Panc1 (cell line): Measurements from ENCODE around the gene PHKG2. TPM values are rescaled to one million over a fixed set of nuclear protein-coding genes. Genes with fewer than 3 reads are reported as not detected.
A peak's percentile ranks its signal among the peaks of the same experiment; 100 is the strongest.

ENCODE experiments used
- ATAC-seq: fragments of 200-7000 bp; cut with Tn5 transposase; 2 replicates; pipeline ENCODE4 v1.9.1; 2020; ENCODE audit warnings: mild to moderate bottlenecking, moderate library complexity
- BruUV-seq: library from RNA; stranded (reverse); fragments of 400-500 nt; replicated peaks from 2 replicates; lab custom pipeline; 2021; lab: Mats Ljungman, UMichigan
- CTCF ChIA-PET: fragments of 300-600 bp; sonication (Branson Sonifier 250); formaldehyde crosslinking; loops from one replicate; lab custom pipeline; 2022; ENCODE audit warnings: antibody characterized with exemption; lab: Charles Lee
- POLR2A ChIA-PET: fragments of 300-600 bp; sonication (Branson Sonifier 250); formaldehyde crosslinking; loops from one replicate; lab custom pipeline; 2022; ENCODE audit warnings: antibody characterized with exemption; lab: Charles Lee
- DNase-seq: peaks from one replicate; pipeline ENCODE4 v3.0.0-alpha.2; 2010; ENCODE audit warnings: low read depth, low spot score
- H3K27ac ChIP-seq: 2 replicates; pipeline ENCODE4 v1.5.1; 2011; ENCODE audit warnings: mild to moderate bottlenecking, low read length, inconsistent platforms
- H3K27me3 ChIP-seq: fragments of 200-500 bp; sonication (Bioruptor generic); 2 replicates; pipeline ENCODE4 v1.6.0; 2014; ENCODE audit warnings: low read length, inconsistent platforms; ENCODE audit not compliant: control insufficient read depth, insufficient read depth
- H3K36me3 ChIP-seq: fragments of 200-500 bp; sonication (Bioruptor generic); 2 replicates; pipeline ENCODE4 v1.5.1; 2014; ENCODE audit warnings: inconsistent platforms, mild to moderate bottlenecking, low read length, moderate library complexity; ENCODE audit not compliant: control insufficient read depth, insufficient read depth
- H3K4me1 ChIP-seq: 2 replicates; pipeline ENCODE4 v1.5.1; 2011; ENCODE audit warnings: inconsistent platforms, mild to moderate bottlenecking, low read length, moderate library complexity; ENCODE audit not compliant: control insufficient read depth, insufficient read depth
- H3K4me3 ChIP-seq, 2 experiments: 2 replicates each; pipeline ENCODE4 v1.5.1; 2011 to 2012; ENCODE audit warnings: low read depth in 2 of 2, low read length in 2 of 2, mild to moderate bottlenecking in 2 of 2, inconsistent platforms in 1 of 2, moderate library complexity in 1 of 2
- H3K9me3 ChIP-seq: fragments of 200-500 bp; sonication (Bioruptor generic); 2 replicates; pipeline ENCODE4 v1.5.1; 2014; ENCODE audit warnings: low read depth, mild to moderate bottlenecking, inconsistent platforms, low read length, moderate library complexity; ENCODE audit not compliant: control insufficient read depth, insufficient read depth
- CTCF ChIP-seq: fragments of 450-650 bp; IDR thresholded peaks from 2 replicates; pipeline ENCODE4 v1.5.1; 2017; ENCODE audit warnings: mild to moderate bottlenecking
- POLR2AphosphoS5 ChIP-seq: IDR thresholded peaks from 2 replicates; pipeline ENCODE4 v1.6.1; 2012; ENCODE audit warnings: mild to moderate bottlenecking, low read depth, low read length, moderate library complexity
- REST ChIP-seq, 2 experiments: IDR thresholded peaks; 2 replicates each; pipeline ENCODE4 v1.6.1; 2011 to 2012; ENCODE audit warnings: low read depth in 2 of 2, control low read depth in 1 of 2, low read length in 1 of 2, mild to moderate bottlenecking in 1 of 2, moderate library complexity in 1 of 2; ENCODE audit not compliant: insufficient read depth in 1 of 2
- SIN3A ChIP-seq: IDR thresholded peaks from 2 replicates; pipeline ENCODE4 v1.6.1; 2012; ENCODE audit warnings: low read depth, mild to moderate bottlenecking, low read length, moderate library complexity, borderline replicate concordance; ENCODE audit not compliant: insufficient read depth
- TCF7L2 ChIP-seq: IDR thresholded peaks from 2 replicates; pipeline ENCODE4 v1.6.1; 2011; ENCODE audit warnings: mild to moderate bottlenecking, low read depth, low read length, inconsistent platforms
- in situ Hi-C: cut with HindIII; loops from 2 replicates; pipeline ENCODE4 v1.10.0; 2016; ENCODE audit warnings: low sequenced_read_pairs, low pct_unique_long_range_greater_than_20kb
- intact Hi-C: fragments of 100-400 bp; cut with micrococcal nuclease; formaldehyde crosslinking; loops from one replicate; pipeline ENCODE4 v1.10.0; 2022; ENCODE audit not compliant: unreplicated experiment
- total RNA-seq: library from RNA; stranded (reverse); gene quantifications from one replicate; pipeline ENCODE4 v1.2.1, GENCODE V29; 2021; ENCODE audit not compliant: unreplicated experiment

The PHKG2 gene
- total RNA-seq, 1 experiment from 2014 or later, result 43.1 TPM

DNA sequence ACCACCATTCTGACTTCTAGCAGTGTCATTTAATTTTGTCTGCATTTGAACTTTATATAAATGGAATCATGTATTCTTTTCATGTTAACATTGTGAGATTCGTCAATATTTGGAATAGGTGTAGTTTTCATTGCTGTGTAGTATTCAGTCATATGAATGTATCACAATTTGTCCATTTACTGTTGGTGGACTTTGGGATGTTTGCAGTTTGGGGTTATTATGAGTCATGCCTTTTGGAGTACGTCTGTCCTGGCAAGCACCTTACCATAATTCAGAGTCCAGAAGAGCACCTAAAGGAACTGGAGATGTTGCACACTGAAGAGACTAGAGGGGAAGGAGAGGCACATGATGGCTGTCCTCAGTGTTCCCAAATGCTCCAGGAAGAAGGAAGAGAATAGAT lies 3.1 kb upstream of the PHKG2 start:
- ATAC-seq (no peak), DNase-seq (no peak)
- Histone ChIP-seq H3K9me3 (no peaks in the 10 kb centered on the region), H3K4me1 (peaks cover 35% of the 10 kb centered on the region), H3K27me3 (no peaks in the 10 kb centered on the region), H3K27ac (no peak overlapping the region), H3K36me3 (peaks cover 7% of the 10 kb centered on the region), H3K4me3 (no peak overlapping the region)
- ChIA-PET POLR2A (no interaction called here), CTCF (no interaction called here)
- TF ChIP-seq SIN3A, result no peak
- no peak for TF ChIP-seq POLR2AphosphoS5
- TF ChIP-seq TCF7L2, result no peak
- no peak for TF ChIP-seq CTCF
- no peak for TF ChIP-seq REST (IDR thresholded peaks at IDR 0.05; ENCODE audit: insufficient read depth in 1 of 2, low read depth in 2 of 2, low read length in 1 of 2)
- in situ Hi-C loops (no loop called here), intact Hi-C loops (no loop called here)
- no TSS peak for BruUV-seq

DNA sequence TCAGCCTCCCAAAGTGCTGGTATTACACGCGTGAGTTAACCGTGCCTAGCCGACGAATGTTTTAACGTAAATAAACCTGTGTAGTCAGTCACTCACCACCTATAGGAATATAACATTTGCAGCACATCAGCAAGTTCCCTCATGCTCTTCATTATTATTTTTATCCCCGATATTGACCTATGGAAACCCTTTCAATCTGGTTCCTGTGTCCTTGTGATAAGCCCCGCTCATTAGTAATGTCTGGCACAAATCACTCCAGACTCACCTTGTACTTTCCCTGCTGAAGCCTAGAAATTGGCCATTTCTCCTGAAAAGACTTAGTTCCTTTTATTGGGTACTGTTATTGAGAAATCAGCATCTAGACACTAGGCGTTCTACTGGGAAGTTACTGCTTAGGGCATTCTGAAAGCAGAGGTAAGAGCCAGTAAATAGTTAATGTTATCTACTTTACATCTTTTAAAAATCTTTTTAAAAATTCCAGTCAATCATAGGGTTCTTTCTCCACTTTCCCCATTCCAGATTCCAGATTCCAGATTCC lies 1.5 kb upstream of the PHKG2 start:
- no peak for ATAC-seq

More for the DNA sequence above, 1.5 kb upstream of the PHKG2 start:
- no TSS peak for BruUV-seq
- intact Hi-C loops (no loop called here), in situ Hi-C loops (no loop called here)
- H3K9me3 ChIP-seq, result no peaks in the 10 kb centered on the region
- peak overlapping the region; percentile 94 for H3K27ac ChIP-seq
- no peak overlapping the region for H3K4me3 ChIP-seq
- POLR2A ChIA-PET, result no interaction called here
- TF ChIP-seq SIN3A (no peak), CTCF (no peak), POLR2AphosphoS5 (no peak), REST (IDR thresholded peaks at IDR 0.05; ENCODE audit: insufficient read depth in 1 of 2, low read depth in 2 of 2, low read length in 1 of 2) (no peak), TCF7L2 (no peak)
- DNase-seq, result no peak
- H3K36me3 ChIP-seq, result peaks cover 4% of the 10 kb centered on the region
- H3K27me3 ChIP-seq, result no peaks in the 10 kb centered on the region
- CTCF ChIA-PET, result interaction anchor here (1.4 kb wide), 1 partner anchor 31 kb away, joined by 4 read pairs; no protein-coding TSS in a partner anchor
- H3K4me1 ChIP-seq, result peaks cover 19% of the 10 kb centered on the region
